SJSA1 (cell line): ENCODE measurements around the gene NCKIPSD. TPM values are rescaled to one million over a fixed set of nuclear protein-coding genes. Genes with fewer than 3 reads are reported as not detected.
A peak's percentile ranks its signal among the peaks of the same experiment; 100 is the strongest.
"Not testable (repeated sequence)": the region's sequence is repeated elsewhere in the genome, so short reads cannot be mapped to it uniquely, and the experiment has no call there.

Experiments
- DNase-seq, 2 experiments: peaks; one replicate each; pipeline ENCODE4 v3.0.0-alpha.2; 2015 to 2020; ENCODE audit warnings: low spot score in 2 of 2, low read depth in 1 of 2
- H3K27ac ChIP-seq: fragments of 250-450 bp; sonication (Bioruptor Pico); 2 replicates; pipeline ENCODE4 v1.5.1; 2020; ENCODE audit warnings: mild to moderate bottlenecking, moderate library complexity
- H3K27me3 ChIP-seq: fragments of 250-450 bp; sonication (Bioruptor Pico); replicated peaks from 2 replicates; pipeline ENCODE4 v1.5.1; 2020; ENCODE audit warnings: mild to moderate bottlenecking, moderate library complexity
- H3K36me3 ChIP-seq: fragments of 250-450 bp; sonication (Bioruptor Pico); 2 replicates; pipeline ENCODE4 v1.5.1; 2020; ENCODE audit warnings: mild to moderate bottlenecking
- H3K4me1 ChIP-seq: fragments of 250-450 bp; sonication (Bioruptor Pico); replicated peaks from 2 replicates; pipeline ENCODE4 v1.6.1; 2021; ENCODE audit warnings: mild to moderate bottlenecking
- H3K4me3 ChIP-seq: fragments of 250-450 bp; sonication (Bioruptor Pico); 2 replicates; pipeline ENCODE4 v1.5.1; 2020; ENCODE audit warnings: mild to moderate bottlenecking
- H3K9me3 ChIP-seq: fragments of 250-450 bp; sonication (Bioruptor Pico); replicated peaks from 2 replicates; pipeline ENCODE4 v1.5.1; 2020; ENCODE audit warnings: mild to moderate bottlenecking
- total RNA-seq: library from RNA; depleted of rRNA; stranded (reverse); fragments of >200 nt; shearing (Covaris generic); gene quantifications from 2 replicates; pipeline ENCODE4 v1.2.3, GENCODE V29; 2014; rRNA removed

Gene NCKIPSD
- 8.7 and 10.2 TPM in 2 replicates for total RNA-seq

DNA sequence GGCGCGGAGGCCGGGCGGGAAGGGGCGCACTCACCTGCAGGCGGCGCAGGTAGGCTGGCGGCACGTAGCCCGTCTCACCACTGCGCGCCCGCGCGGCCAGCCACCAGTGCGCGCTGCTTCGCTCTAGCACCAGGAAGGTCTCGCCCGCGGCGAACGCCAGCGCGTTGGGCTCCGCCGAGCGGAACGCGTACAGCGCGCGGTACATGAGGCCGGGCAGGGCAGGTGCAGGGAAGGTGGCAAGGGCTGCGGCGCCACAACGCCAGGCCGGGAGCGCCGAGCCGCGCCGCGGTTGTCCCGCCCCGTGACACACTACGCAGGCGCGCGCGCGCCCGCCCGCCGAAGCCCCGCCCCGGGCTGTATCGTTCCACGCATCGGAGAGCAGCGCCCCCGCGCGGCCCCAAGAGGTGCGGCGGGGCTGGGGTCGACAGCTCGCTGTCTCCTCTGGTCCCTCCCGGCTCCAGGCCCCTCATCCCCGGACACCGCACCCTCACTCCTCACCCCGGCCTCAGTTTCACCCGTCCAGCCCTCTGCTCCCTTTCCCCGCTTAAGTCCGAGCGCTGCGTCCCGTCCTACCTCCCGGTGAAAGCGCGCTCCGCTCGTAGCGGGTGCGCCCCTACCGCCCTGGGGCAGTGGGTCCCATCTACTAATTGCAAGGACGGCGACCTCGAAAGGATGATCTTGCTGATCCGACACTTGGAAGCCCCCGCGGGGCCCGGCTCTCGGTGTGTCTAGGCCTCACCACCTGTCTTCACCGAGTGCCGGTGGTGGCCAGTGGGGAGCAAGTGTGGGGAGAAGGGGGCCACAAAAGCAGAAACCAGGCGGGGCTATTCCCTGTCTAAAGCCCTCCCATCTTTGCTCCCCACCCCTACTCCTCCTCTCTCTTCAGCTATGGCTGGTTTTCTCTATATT, at the start of gene NCKIPSD:
NCKIPSD (minus strand) TSS at position 313 of the 909 bp plus-strand sequence; CDS start at position 205, 108 bp downstream.
- peak; percentile 79 to 81 for DNase-seq
- H3K4me3 ChIP-seq, result peak within 1 kb of the TSS; percentile 99
- H3K27ac ChIP-seq, result peak within 1 kb of the TSS; percentile 51
- peaks cover 11% of the 10 kb centered on the region for H3K4me1 ChIP-seq
- H3K9me3 ChIP-seq, result peaks cover 8% of the 10 kb centered on the region; the same call in 1 of the 2 replicates
- H3K36me3 ChIP-seq, result peaks cover 56% of the 10 kb centered on the region
- H3K27me3 ChIP-seq, result no peaks in the 10 kb centered on the region

DNA sequence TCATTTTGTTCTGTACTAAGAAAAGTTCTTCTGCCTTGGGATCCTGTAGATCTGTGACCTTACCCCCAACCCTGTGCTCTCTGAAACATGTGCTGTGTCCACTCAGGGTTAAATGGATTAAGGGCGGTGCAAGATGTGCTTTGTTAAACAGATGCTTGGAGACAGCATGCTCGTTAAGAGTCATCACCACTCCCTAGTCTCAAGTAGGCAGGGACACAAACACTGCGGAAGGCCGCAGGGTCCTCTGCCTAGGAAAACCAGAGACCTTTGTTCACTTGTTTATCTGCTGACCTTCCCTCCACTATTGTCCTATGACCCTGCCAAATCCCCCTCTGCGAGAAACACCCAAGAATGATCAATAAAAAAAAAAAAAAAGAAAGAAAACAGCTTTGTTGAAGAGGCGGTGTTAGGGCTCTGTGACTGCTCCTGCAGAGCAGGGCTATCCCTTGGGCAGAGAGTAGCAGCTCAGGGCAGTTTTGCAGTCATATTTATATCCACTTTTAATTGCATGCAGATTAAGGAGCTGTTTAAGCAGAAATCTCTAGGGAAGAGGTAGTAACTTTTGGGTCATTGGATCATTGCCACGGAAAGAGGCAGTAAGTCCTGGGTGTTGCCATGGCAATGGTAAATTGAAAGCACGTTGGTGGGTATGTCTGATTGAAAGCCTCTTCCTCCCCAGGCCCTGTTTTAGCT, 49.5 kb upstream of the NCKIPSD start:
- not testable (repeated sequence) for DNase-seq

DNA sequence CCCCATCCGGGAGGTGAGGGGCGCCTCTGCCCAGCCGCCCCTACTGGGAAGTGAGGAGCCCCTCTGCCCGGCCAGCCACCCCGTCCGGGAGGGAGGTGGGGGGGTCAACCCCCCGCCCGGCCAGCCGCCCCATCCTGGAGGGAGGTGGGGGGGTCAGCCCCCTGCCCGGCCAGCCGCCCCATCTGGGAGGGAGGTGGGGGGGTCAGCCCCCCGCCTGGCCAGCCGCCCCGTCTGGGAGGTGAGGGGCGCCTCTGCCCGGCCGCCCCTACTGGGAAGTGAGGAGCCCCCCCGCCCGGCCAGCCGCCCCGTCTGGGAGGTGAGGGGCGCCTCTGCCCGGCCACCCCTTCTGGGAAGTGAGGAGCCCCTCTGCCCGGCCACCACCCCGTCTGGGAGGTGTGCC, 48.8 kb upstream of the NCKIPSD start:
- not testable (repeated sequence) for H3K4me1 ChIP-seq, H3K9me3 ChIP-seq, H3K4me3 ChIP-seq, H3K27me3 ChIP-seq, DNase-seq, H3K36me3 ChIP-seq, H3K27ac ChIP-seq

More for the DNA sequence above, 49.5 kb upstream of the NCKIPSD start:
- H3K4me1 ChIP-seq, result peaks cover 11% of the 10 kb centered on the region
- not testable (repeated sequence) for H3K27me3 ChIP-seq, H3K27ac ChIP-seq, H3K4me3 ChIP-seq, H3K9me3 ChIP-seq, H3K36me3 ChIP-seq

DNA sequence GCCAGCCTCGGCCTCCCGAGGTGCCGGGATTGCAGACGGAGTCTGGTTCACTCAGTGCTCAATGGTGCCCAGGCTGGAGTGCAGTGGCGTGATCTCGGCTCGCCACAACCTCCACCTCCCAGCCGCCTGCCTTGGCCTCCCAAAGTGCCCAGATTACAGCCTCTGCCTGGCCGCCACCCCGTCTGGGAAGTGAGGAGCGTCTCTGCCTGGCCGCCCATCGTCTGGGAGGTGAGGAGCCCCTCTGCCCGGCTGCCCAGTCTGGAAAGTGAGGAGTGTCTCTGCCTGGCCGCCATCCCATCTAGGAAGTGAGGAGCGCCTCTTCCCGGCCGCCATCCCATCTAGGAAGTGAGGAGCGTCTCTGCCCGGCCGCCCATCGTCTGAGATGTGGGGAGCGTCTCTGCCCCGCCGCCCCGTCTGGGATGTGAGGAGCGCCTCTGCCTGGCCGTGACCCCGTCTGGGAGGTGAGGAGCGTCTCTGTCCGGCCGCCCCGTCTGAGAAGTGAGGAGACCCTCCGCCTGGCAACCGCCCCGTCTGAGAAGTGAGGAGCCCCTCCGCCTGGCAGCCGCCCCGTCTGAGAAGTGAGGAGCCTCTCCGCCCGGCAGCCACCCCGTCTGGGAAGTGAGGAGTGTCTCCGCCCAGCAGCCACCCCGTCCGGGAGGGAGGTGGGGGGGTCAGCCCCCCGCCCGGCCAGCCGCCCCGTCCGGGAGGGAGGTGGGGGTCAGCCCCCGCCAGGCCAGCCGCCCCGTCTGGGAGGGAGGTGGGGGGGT, 48.2 kb upstream of the NCKIPSD start:
- DNase-seq, result not testable (repeated sequence)

DNA sequence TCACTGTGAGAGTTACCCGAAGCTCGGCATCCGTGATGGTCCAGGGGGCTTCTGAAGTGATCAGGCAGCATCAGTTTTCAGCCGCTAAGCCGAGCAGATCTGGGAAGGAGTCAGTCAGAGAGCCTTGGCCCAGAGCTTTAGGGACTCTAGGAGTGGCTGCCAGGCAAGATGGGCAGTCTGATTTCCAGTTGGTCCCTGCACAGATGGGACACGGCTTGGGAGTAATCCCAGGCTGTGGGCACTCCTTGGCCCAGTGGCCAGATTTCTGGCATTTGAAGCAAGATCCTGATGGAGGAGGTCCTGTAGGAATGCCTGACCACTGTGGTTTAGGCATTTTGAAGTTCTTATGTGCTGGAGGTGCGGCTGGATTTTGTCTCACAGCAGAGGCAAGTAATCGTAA, 41.8 kb upstream of the NCKIPSD start:
- Histone ChIP-seq H3K27me3 (no peaks in the 10 kb centered on the region), H3K9me3 (no peaks in the 10 kb centered on the region), H3K4me1 (peaks cover 5% of the 10 kb centered on the region), H3K36me3 (no peaks in the 10 kb centered on the region), H3K27ac (no peak overlapping the region), H3K4me3 (no peak overlapping the region)
- no peak for DNase-seq

More for the DNA sequence above, 48.2 kb upstream of the NCKIPSD start:
- not testable (repeated sequence) for H3K27me3 ChIP-seq, H3K4me1 ChIP-seq, H3K9me3 ChIP-seq, H3K27ac ChIP-seq, H3K36me3 ChIP-seq, H3K4me3 ChIP-seq

DNA sequence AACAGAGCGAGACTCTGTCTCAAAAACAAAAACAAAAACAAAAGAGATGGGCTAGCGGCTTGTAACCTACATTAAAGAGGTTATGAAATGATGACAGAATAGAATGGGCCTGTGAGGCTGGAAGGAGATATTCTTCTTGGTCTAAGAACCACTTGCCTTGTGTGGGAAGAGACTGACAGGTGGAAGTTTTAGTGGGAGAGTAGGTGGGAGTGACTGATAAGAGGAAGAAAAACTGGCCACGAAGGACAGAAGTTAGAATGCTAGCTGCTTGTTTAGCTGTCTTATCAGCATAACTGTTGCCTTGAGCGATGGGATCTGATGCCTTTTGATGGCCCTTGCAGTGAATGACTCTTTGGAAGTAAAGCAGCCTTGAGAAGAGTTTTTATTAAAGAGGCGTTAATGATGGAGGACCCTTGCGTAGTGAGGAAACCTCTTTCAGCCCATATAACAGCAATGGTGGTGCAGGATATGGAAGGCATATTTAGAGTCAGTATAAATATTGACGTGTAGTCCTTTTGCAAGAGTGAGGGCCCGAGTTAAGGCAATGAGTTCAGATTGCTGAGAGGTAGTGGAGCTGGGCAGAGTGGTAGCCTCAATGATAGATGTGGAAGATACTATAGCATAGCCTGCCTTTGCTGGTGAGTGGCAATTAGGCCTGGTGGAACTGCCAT, 39.6 kb upstream of the NCKIPSD start:
- not testable (repeated sequence) for H3K4me3 ChIP-seq, H3K36me3 ChIP-seq, DNase-seq, H3K9me3 ChIP-seq, H3K27ac ChIP-seq, H3K27me3 ChIP-seq
- H3K4me1 ChIP-seq, result peaks cover 22% of the 10 kb centered on the region

DNA sequence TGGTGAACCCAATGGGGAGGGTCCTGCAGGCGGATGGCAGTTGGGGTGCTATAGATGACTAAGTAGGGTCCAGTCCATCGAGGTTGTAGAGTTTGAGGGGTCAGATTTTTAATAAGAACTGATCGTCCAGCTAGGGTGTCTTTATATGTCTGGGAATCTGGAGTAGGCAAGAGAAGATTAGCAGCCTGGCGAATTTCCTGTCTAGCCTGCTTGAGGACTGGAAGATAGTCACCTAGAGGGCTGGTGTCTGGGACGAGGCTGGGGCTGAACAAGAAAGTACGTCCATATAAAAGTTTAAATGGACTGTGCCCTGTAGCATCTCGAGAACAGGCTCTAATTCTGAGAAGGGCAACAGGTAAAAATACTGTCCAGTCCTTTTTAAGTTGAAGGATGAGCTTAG, 38.0 kb upstream of the NCKIPSD start:
- no peaks in the 10 kb centered on the region for H3K36me3 ChIP-seq
- no peaks in the 10 kb centered on the region for H3K9me3 ChIP-seq
- H3K4me1 ChIP-seq, result peaks cover 35% of the 10 kb centered on the region
- no peak for DNase-seq
- H3K27ac ChIP-seq, result no peak overlapping the region
- H3K27me3 ChIP-seq, result no peaks in the 10 kb centered on the region
- no peak overlapping the region for H3K4me3 ChIP-seq

DNA sequence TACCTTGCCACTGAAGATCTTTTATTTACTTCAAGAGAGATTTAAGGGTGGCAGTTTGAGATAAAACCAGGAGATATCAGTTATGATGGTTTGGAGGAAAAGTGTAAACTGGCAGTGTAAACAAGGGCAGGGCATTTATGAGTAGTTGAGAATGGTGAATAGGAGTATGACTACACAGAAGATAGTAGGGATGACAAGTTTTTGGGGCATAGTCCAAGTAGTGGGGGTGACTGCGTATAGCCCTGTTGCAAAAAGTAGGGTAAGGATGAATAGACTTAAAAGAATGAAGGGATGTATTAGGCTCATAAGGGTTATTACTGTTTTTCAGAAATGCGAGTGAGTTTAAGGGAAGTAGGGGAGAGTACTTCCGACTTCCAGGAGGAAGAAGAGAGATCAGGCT, 37.6 kb upstream of the NCKIPSD start:
- not testable (repeated sequence) for H3K27me3 ChIP-seq, DNase-seq, H3K36me3 ChIP-seq, H3K4me3 ChIP-seq, H3K27ac ChIP-seq, H3K9me3 ChIP-seq
- H3K4me1 ChIP-seq, result peaks cover 35% of the 10 kb centered on the region

DNA sequence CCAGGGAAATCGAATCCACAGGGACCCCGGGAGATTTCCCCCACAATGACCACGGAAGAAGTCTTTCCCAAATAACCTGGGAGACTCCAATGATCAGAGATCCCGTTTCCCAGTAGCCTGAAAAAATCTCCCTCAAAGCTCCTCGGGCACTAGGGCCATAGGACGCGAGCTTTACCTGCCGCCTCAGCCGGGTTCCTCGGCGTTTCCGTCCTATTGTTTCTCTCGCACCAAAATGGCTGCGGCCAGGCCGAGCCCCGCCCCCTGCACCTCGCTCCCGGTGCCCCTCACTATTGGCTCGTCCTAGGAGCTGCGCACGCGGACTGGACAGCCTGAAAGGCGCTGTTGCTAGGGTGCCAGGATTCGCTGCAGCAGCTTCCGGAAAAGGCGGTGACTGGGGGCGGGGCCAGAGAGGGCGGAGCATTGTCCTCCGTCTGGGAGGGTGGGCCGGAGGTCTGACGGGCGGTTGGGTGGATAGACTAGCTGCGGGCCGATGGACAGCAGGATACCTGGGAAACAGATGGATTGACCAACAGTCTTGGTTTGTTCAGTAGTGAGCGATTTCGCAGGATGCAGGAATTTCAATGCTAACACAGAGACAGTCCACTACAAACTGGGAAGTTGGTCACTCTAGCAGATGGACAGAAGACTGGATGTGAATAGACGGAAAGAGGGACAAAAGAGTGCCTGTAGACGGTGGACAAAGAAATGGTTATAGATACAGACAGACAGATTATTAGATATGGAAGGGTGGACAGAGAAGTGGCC, 31.4 kb upstream of the NCKIPSD start, which contains the start of gene IP6K2:
IP6K2 (minus strand) TSS at position 240 of the 765 bp plus-strand sequence. CDS start 21,930 bp downstream, outside the sequence.
- Histone ChIP-seq H3K36me3 (peaks cover 28% of the 10 kb centered on the region), H3K4me1 (peaks cover 33% of the 10 kb centered on the region), H3K27ac (peak within 1 kb of the TSS; percentile 66), H3K27me3 (no peaks in the 10 kb centered on the region), H3K4me3 (peak within 1 kb of the TSS; percentile 56), H3K9me3 (no peaks in the 10 kb centered on the region)
- peak; percentile 90 to 98 for DNase-seq

DNA sequence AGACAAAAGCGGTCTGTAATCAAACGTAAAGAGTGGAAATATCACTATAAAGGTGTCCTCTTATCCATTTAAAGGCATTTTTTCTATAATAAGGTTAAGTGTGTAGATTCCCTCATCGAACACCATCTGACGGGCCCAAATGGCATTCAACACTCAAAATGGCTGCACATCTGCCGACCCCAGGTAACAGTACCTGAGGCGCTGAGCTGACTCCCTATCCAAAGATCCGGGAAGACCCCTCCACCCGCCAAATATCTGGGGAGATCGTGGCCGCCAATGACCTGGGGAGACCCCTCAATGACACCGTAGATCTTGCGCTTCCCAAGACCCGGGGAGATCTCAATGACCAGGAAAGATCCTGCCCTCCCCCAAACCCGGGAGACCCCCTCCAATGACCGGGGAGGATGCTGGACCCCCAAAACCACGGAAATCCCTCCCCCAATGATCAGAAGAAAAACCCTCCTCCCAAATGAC, 30.8 kb upstream of the NCKIPSD start:
- H3K27ac ChIP-seq, result peak overlapping the region; percentile 66
- H3K9me3 ChIP-seq, result no peaks in the 10 kb centered on the region
- DNase-seq, result no peak
- H3K27me3 ChIP-seq, result no peaks in the 10 kb centered on the region
- peak overlapping the region; percentile 56 for H3K4me3 ChIP-seq
- H3K4me1 ChIP-seq, result peaks cover 28% of the 10 kb centered on the region
- peaks cover 32% of the 10 kb centered on the region for H3K36me3 ChIP-seq

DNA sequence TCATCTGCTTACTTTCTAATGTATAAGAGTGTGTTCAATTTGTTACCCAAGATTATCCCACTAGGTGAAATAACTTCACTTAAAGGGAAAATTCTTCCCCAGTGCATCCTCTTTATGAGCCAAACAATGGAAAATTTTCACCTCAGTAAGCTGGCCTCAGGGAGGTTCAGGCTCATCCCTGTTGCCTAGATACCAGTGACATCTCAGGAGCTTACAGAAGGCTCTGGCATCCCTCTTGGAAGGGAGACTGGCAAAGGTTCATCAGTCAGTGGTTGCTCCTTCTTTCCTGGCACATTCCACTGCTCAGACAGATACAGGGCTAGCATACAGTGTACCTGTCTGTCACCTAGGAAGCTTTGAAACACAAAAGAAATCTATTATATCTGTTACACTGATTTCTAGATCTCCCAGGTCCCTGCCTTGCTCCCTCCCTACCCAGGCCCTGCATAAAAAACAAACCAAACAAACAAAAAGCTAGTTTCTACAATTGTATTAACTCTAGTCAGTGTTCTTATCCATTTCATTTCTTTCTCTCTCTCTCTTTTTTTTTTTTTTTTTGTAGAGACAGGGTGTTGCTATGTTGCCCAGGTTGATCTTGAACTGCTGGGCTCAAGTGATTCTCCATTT, 29.6 kb upstream of the NCKIPSD start:
- peaks cover 18% of the 10 kb centered on the region for H3K4me1 ChIP-seq
- no peak overlapping the region for H3K4me3 ChIP-seq
- peaks cover 42% of the 10 kb centered on the region for H3K36me3 ChIP-seq
- no peaks in the 10 kb centered on the region for H3K27me3 ChIP-seq
- H3K27ac ChIP-seq, result no peak overlapping the region
- no peak for DNase-seq
- H3K9me3 ChIP-seq, result no peaks in the 10 kb centered on the region

DNA sequence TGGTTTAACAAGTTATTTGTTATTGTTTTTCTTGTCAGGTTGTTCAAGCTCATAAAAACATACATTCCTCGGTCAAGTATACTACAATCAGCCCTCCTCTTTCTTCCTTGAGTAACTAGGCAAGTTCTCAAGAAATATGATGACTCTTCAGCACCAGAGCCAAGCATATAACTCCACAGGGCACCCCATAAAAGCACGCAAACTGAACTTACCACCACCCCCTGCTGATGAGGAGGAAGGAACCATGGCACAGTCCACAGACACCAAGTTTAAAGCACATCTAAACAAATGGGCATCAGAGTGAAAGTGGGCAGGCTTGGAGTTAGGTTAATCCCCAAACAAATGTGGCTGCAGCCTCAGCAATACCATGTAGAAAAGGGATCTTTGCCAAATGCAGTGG, 26.0 kb upstream of the NCKIPSD start:
- peaks cover 18% of the 10 kb centered on the region for H3K4me1 ChIP-seq
- no peak overlapping the region for H3K4me3 ChIP-seq
- no peaks in the 10 kb centered on the region for H3K27me3 ChIP-seq
- peaks cover 67% of the 10 kb centered on the region for H3K36me3 ChIP-seq
- H3K27ac ChIP-seq, result no peak overlapping the region
- no peak for DNase-seq
- H3K9me3 ChIP-seq, result no peaks in the 10 kb centered on the region
